Measurements from ENCODE around the gene TBC1D2. TPM values are rescaled to one million over a fixed set of nuclear protein-coding genes. Genes with fewer than 3 reads are reported as not detected.

TBC1D2 gene
- total and polyA plus RNA-seq, 2 of the 4 experiments (the other 2 are of a cell fraction), result 36.9 to 62.7 TPM

DNA sequence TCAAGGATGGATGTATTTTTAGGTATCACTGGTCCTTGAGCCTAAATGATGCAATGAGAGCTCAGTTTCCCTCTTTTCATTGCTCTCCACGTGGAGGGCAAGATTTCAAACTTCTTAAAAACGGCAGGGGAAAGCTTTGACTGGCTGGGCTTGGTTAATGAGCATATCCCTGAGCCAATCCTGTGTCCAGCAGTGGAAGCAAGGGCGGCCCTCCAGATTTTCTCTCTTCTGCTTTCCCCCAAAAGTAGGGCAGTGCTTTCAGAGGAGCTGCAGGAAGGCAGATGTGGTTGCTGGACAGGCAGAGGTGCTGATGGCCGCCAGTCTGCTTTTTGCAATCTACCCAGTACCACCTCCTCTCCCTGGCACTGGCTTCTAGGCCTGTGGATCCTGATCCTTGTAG is 30.0 kb upstream of the TBC1D2 start:
- H3K4me1 ChIP-seq (ENCODE audit: control insufficient read depth, insufficient read depth, low read length), result no peaks in the 10 kb centered on the region
- no peak overlapping the region for H2BK5ac ChIP-seq (ENCODE audit: low read depth, low read length, poor library complexity, severe bottlenecking)
- no peak overlapping the region for H2AK5ac ChIP-seq (ENCODE audit: low read depth, low read length)
- no peak overlapping the region for H2AFZ ChIP-seq (replicated peaks; ENCODE audit: low read length, poor library complexity)
- no peak overlapping the region for H3K14ac ChIP-seq (replicated peaks; ENCODE audit: low read depth, low read length)
- no peak overlapping the region for H4K5ac ChIP-seq (ENCODE audit: low read depth, low read length)
- no peak overlapping the region for H4K8ac ChIP-seq (ENCODE audit: low read depth in 2 of 2, low read length in 2 of 2)
- H3K36me3 ChIP-seq (ENCODE audit: control insufficient read depth, insufficient read depth, low read length), result peaks cover 4% of the 10 kb centered on the region
- no peaks in the 10 kb centered on the region for H3K9me3 ChIP-seq (ENCODE audit: control insufficient read depth, insufficient read depth, low read length)
- H4K91ac ChIP-seq (ENCODE audit: insufficient read depth, low read depth, low read length), result no peak overlapping the region
- no peak overlapping the region for H3K4ac ChIP-seq (ENCODE audit: low read depth, low read length)
- no peaks in the 10 kb centered on the region for H3K79me1 ChIP-seq (ENCODE audit: low read depth in 1 of 2, low read length in 2 of 2)
- no CpG with 5 or more reads among the region's 4 CpGs for WGBS, 2 experiments (ENCODE audit: extremely low coverage in 2 of 2, insufficient read length in 1 of 2)
- intact Hi-C loops (cut with micrococcal nuclease), result no loop called here
- no peak overlapping the region for H2AK9ac ChIP-seq (replicated peaks; ENCODE audit: low read depth, low read length, poor library complexity)
- no peak overlapping the region for H3K56ac ChIP-seq (ENCODE audit: extremely low read depth, insufficient read depth, low read length)
- H2BK20ac ChIP-seq (ENCODE audit: low read depth, low read length), result no peak overlapping the region
- H3K27me3 ChIP-seq (ENCODE audit: control insufficient read depth, insufficient read depth, low read length), result peaks cover 10% of the 10 kb centered on the region
- no peaks in the 10 kb centered on the region for H4K20me1 ChIP-seq (ENCODE audit: insufficient read depth, low read length)
- H3K9me1 ChIP-seq (ENCODE audit: insufficient read depth, low read length), result 0 out of 2 replicates have a peak, but pooled peaks cover 2% of the 10 kb centered on the region
- dilution Hi-C loops (cut with HindIII; ENCODE audit: low sequenced_read_pairs, unreplicated experiment), result no loop called here
- no TSS peak for BruUV-seq (replicated peaks)
- TF ChIP-seq MAZ (IDR thresholded peaks at IDR 0.05; ENCODE audit: borderline replicate concordance, low read depth, low read length) (no peak), RAD21 (IDR thresholded peaks at IDR 0.05; ENCODE audit: low read length) (no peak), MAFK (IDR thresholded peaks at IDR 0.05; ENCODE audit: low read depth, low read length) (no peak), NFE2L2 (IDR thresholded peaks at IDR 0.05; ENCODE audit: low read depth, low read length) (no peak), CHD1 (IDR thresholded peaks at IDR 0.05; ENCODE audit: low read depth, low read length) (no peak), SMC3 (IDR thresholded peaks at IDR 0.05; ENCODE audit: low read depth, low read length) (no peak), CEBPB (IDR thresholded peaks at IDR 0.05; ENCODE audit: low read depth, low read length) (no peak), RFX5 (IDR thresholded peaks at IDR 0.05; ENCODE audit: low read depth, low read length) (no peak), RCOR1 (IDR thresholded peaks at IDR 0.05; ENCODE audit: insufficient replicate concordance, low read length) (no peak), MXI1 (IDR thresholded peaks at IDR 0.05; ENCODE audit: borderline replicate concordance, low read depth, low read length) (no peak), FOS (IDR thresholded peaks at IDR 0.05; ENCODE audit: low read depth, low read length) (no peak), BHLHE40 (IDR thresholded peaks at IDR 0.05; ENCODE audit: low read depth, low read length) (no peak), POLR2A (IDR thresholded peaks at IDR 0.05; ENCODE audit: low read depth, low read length) (no peak)
- TF ChIP-seq, protein P1, sequence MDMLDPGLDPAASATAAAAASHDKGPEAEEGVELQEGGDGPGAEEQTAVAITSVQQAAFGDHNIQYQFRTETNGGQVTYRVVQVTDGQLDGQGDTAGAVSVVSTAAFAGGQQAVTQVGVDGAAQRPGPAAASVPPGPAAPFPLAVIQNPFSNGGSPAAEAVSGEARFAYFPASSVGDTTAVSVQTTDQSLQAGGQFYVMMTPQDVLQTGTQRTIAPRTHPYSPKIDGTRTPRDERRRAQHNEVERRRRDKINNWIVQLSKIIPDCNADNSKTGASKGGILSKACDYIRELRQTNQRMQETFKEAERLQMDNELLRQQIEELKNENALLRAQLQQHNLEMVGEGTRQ (IDR thresholded peaks at IDR 0.05; ENCODE audit: low read depth, low read length), result no peak
- TF ChIP-seq, protein P2, sequence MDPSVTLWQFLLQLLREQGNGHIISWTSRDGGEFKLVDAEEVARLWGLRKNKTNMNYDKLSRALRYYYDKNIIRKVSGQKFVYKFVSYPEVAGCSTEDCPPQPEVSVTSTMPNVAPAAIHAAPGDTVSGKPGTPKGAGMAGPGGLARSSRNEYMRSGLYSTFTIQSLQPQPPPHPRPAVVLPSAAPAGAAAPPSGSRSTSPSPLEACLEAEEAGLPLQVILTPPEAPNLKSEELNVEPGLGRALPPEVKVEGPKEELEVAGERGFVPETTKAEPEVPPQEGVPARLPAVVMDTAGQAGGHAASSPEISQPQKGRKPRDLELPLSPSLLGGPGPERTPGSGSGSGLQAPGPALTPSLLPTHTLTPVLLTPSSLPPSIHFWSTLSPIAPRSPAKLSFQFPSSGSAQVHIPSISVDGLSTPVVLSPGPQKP (IDR thresholded peaks at IDR 0.05; ENCODE audit: borderline replicate concordance, low read depth, low read length), result no peak
- TF ChIP-seq, protein P3, sequence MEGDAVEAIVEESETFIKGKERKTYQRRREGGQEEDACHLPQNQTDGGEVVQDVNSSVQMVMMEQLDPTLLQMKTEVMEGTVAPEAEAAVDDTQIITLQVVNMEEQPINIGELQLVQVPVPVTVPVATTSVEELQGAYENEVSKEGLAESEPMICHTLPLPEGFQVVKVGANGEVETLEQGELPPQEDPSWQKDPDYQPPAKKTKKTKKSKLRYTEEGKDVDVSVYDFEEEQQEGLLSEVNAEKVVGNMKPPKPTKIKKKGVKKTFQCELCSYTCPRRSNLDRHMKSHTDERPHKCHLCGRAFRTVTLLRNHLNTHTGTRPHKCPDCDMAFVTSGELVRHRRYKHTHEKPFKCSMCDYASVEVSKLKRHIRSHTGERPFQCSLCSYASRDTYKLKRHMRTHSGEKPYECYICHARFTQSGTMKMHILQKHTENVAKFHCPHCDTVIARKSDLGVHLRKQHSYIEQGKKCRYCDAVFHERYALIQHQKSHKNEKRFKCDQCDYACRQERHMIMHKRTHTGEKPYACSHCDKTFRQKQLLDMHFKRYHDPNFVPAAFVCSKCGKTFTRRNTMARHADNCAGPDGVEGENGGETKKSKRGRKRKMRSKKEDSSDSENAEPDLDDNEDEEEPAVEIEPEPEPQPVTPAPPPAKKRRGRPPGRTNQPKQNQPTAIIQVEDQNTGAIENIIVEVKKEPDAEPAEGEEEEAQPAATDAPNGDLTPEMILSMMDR (conservative IDR thresholded peaks at IDR 0.05; ENCODE audit: low read depth, low read length), result no peak
- no peak overlapping the region for H3K4me3 ChIP-seq (ENCODE audit: insufficient read depth, low read depth, low read length)
- in situ Hi-C loops (cut with MboI; ENCODE audit: low sequenced_read_pairs), result no loop called here
- no peak overlapping the region for H3K27ac ChIP-seq (ENCODE audit: insufficient read depth, low read length)
- DNase-seq, result no peak
- no peak for ATAC-seq (ENCODE audit: low read depth)
- ChIA-PET POLR2A (ENCODE audit: unreplicated experiment) (no interaction called here), CTCF (interaction anchor here (0.6 kb wide), 1 partner anchor 25 kb away, joined by 4 read pairs; no protein-coding TSS in a partner anchor)
- no peak overlapping the region for H3K9ac ChIP-seq (ENCODE audit: low read depth, low read length)
- no peak overlapping the region for H2BK120ac ChIP-seq (ENCODE audit: low read depth, low read length)
- no peak overlapping the region for H3K23ac ChIP-seq (ENCODE audit: low read depth, low read length)
- H2BK15ac ChIP-seq (ENCODE audit: low read depth, low read length), result no peak overlapping the region
- no peak overlapping the region for H3K18ac ChIP-seq (ENCODE audit: low read depth, low read length)
- no peak overlapping the region for H3K4me2 ChIP-seq (ENCODE audit: low read depth, low read length)

Measured in IMR-90 (cell line).